ENCODE measurements around the gene SECISBP2L. TPM values are rescaled to one million over a fixed set of nuclear protein-coding genes. Genes with fewer than 3 reads are reported as not detected.
A peak's percentile ranks its signal among the peaks of the same experiment; 100 is the strongest.

The SECISBP2L gene
- total and polyA plus RNA-seq, 2 of the 4 experiments (the other 2 are of a cell fraction): 13.1 to 34.1 TPM

DNA sequence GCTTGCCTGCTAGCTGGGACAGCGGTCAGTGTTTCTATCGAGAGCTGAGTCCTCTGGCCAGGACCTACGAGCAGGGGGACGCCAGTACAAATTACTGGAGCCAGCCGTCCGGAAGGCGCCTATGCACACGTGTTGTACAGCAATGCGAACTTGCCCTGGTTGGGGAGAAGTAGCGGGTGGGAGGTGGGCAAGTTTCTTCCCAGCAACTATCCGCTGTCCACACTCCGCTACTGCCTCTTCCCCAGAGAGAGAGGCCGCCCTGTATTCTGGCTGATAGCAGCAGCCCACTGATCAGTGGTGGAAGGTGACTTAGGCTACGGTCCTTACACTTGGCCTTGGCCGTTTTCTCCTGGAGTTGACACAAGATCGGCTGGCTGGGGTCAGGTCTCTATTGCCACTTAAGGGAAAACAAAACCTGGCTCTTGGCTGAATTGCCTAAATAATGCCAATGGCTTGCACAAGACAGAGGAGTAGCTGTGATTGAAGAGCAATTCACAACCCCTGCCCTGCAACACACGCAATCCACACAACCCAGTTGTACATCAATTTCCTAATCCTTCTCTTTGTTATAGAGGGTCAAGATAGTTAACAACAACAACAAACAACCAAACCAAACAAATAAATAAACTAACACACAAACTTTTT lies 69.7 kb downstream of the SECISBP2L start:
- 100% methylated on average over 4 of the region's 17 CpGs; no CpG with 5 or more reads in 1 of the 2 experiments for WGBS, 2 experiments (ENCODE audit: extremely low coverage in 2 of 2, insufficient read length in 1 of 2)
- Histone ChIP-seq H2AFZ (replicated peaks; ENCODE audit: low read length, poor library complexity) (peak overlapping the region; percentile 95), H3K27ac (ENCODE audit: insufficient read depth, low read length) (no peak overlapping the region), H3K4ac (ENCODE audit: low read depth, low read length) (peak overlapping the region; percentile 88), H3K9me3 (ENCODE audit: control insufficient read depth, insufficient read depth, low read length) (no peaks in the 10 kb centered on the region), H3K23ac (ENCODE audit: low read depth, low read length) (peak overlapping the region; percentile 83), H3K18ac (ENCODE audit: low read depth, low read length) (no peak overlapping the region), H4K8ac (ENCODE audit: low read depth in 2 of 2, low read length in 2 of 2) (peak overlapping the region; percentile 69 to 88; a peak in 2 of 4 replicates), H3K79me1 (ENCODE audit: low read depth in 1 of 2, low read length in 2 of 2) (no peaks in the 10 kb centered on the region), H3K56ac (ENCODE audit: extremely low read depth, insufficient read depth, low read length) (no peak overlapping the region), H3K14ac (replicated peaks; ENCODE audit: low read depth, low read length) (peak overlapping the region; percentile 84), H3K36me3 (ENCODE audit: control insufficient read depth, insufficient read depth, low read length) (no peaks in the 10 kb centered on the region), H2AK5ac (ENCODE audit: low read depth, low read length) (peak overlapping the region; percentile 79), H3K27me3 (ENCODE audit: control insufficient read depth, insufficient read depth, low read length) (no peaks in the 10 kb centered on the region), H3K4me1 (ENCODE audit: control insufficient read depth, insufficient read depth, low read length) (no peaks in the 10 kb centered on the region; the same call in 1 of the 2 replicates), H2BK20ac (ENCODE audit: low read depth, low read length) (0 out of 2 replicates have a peak overlapping the region, but pooled peaks have one; percentile 62), H2BK5ac (ENCODE audit: low read depth, low read length, poor library complexity, severe bottlenecking) (no peak overlapping the region), H4K91ac (ENCODE audit: insufficient read depth, low read depth, low read length) (peak overlapping the region; percentile 60; the same call in 1 of the 2 replicates), H2AK9ac (replicated peaks; ENCODE audit: low read depth, low read length, poor library complexity) (peak overlapping the region; percentile 63), H3K4me3 (ENCODE audit: insufficient read depth, low read depth, low read length) (no peak overlapping the region), H2BK120ac (ENCODE audit: low read depth, low read length) (peak overlapping the region; percentile 95), H3K9ac (ENCODE audit: low read depth, low read length) (no peak overlapping the region), H4K5ac (ENCODE audit: low read depth, low read length) (peak overlapping the region; percentile 58; the same call in 1 of the 2 replicates), H2BK15ac (ENCODE audit: low read depth, low read length) (0 out of 3 replicates have a peak overlapping the region, but pooled peaks have one; percentile 31), H3K4me2 (ENCODE audit: low read depth, low read length) (no peak overlapping the region), H3K9me1 (ENCODE audit: insufficient read depth, low read length) (peaks cover 2% of the 10 kb centered on the region; the same call in 1 of the 2 replicates), H4K20me1 (ENCODE audit: insufficient read depth, low read length) (no peaks in the 10 kb centered on the region)
- ATAC-seq (ENCODE audit: low read depth) (no peak), DNase-seq (no peak)
- in situ Hi-C loops (cut with MboI; ENCODE audit: low sequenced_read_pairs) (no loop called here), dilution Hi-C loops (cut with HindIII; ENCODE audit: low sequenced_read_pairs, unreplicated experiment) (no loop called here), intact Hi-C loops (cut with micrococcal nuclease) (no loop called here)
- TF ChIP-seq RAD21 (IDR thresholded peaks at IDR 0.05; ENCODE audit: low read length) (no peak), CEBPB (IDR thresholded peaks at IDR 0.05; ENCODE audit: low read depth, low read length) (no peak), NFE2L2 (IDR thresholded peaks at IDR 0.05; ENCODE audit: low read depth, low read length) (no peak), MAZ (IDR thresholded peaks at IDR 0.05; ENCODE audit: borderline replicate concordance, low read depth, low read length) (no peak), FOS (IDR thresholded peaks at IDR 0.05; ENCODE audit: low read depth, low read length) (no peak)
- ChIA-PET POLR2A (ENCODE audit: unreplicated experiment) (interaction anchor here (1.3 kb wide), 1 partner anchor 115 kb away, joined by 4 read pairs; no protein-coding TSS in a partner anchor), CTCF (interaction anchor here (1.1 to 2.8 kb wide), 4 partner anchors 11 to 115 kb away, joined by 3 to 34 read pairs (median 8); partner anchors contain the start of genes EID1 and SHC4)
- BruUV-seq (replicated peaks): no TSS peak
